Measurements from ENCODE around the gene PDE1A. TPM values are rescaled to one million over a fixed set of nuclear protein-coding genes. Genes with fewer than 3 reads are reported as not detected.
A peak's percentile ranks its signal among the peaks of the same experiment; 100 is the strongest.
"Not testable (repeated sequence)": the region's sequence is repeated elsewhere in the genome, so short reads cannot be mapped to it uniquely, and the experiment has no call there.

PDE1A gene
- total RNA-seq, 1 experiment from 2014 or later = not detected

GRCh38 chr2:182318466-182319220, 108.2 kb downstream of the PDE1A start:
- H3K9me3 ChIP-seq (replicated peaks) = no peaks in the 10 kb centered on the region
- H3K27ac ChIP-seq = no peak overlapping the region
- H3K4me3 ChIP-seq = no peak overlapping the region
- peaks cover 8% of the 10 kb centered on the region; the same call in 1 of the 2 replicates for H3K4me1 ChIP-seq (replicated peaks)
- DNase-seq (ENCODE audit: low read depth in 1 of 2, low spot score in 2 of 2) = no peak
- H3K36me3 ChIP-seq = no peaks in the 10 kb centered on the region
- H3K27me3 ChIP-seq (replicated peaks) = no peaks in the 10 kb centered on the region

DNA sequence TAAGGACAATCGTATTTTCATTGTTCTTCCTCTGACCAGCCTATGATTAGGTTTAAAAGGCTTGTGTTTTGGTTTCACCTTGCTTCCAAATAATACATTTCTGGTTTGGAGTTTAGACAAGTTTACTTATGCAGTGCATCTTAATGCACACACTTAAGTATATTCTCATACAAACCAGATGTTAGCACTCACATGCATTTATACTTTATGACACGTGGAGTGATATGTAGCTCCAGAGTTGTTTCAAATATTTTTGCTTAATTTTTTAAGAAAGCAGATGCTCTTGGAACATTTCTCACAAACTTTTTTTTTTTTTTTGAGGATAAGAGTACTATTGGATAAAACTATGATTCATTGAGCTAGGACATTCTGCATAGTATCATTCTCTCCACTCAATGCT, 109.9 kb downstream of the PDE1A start:
- no peak for DNase-seq (ENCODE audit: low read depth in 1 of 2, low spot score in 2 of 2)
- H3K27ac ChIP-seq = no peak overlapping the region
- H3K4me1 ChIP-seq (replicated peaks) = peaks cover 8% of the 10 kb centered on the region; the same call in 1 of the 2 replicates

DNA sequence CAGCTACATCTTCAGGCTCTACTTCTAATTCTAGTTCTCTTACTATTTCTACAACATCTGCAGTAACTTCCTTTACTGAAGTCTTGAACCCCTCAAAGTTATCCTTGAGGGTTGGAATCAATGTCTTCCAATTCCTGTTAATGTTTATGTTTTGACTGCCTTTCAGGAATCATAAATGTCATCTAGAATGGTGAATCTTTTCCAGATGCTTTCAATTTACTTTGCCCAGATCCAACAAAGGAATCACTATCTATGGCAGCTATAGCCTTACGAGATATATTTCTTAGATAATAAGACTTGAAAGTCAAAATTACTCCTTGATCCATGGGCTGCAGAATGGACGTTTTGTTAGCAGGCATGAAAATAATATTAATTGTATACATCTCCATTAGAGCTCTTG, 123.9 kb downstream of the PDE1A start:
- DNase-seq (ENCODE audit: low read depth in 1 of 2, low spot score in 2 of 2) = no peak
- Histone ChIP-seq H3K27me3 (replicated peaks) (no peaks in the 10 kb centered on the region), H3K27ac (no peak overlapping the region)

More for the DNA sequence above, 109.9 kb downstream of the PDE1A start:
- Histone ChIP-seq H3K36me3 (no peaks in the 10 kb centered on the region), H3K4me3 (no peak overlapping the region), H3K9me3 (replicated peaks) (no peaks in the 10 kb centered on the region), H3K27me3 (replicated peaks) (no peaks in the 10 kb centered on the region)

GRCh38 chr2:182302174-182302573, 124.7 kb downstream of the PDE1A start:
- no peak overlapping the region for H3K27ac ChIP-seq

More for the DNA sequence above, 123.9 kb downstream of the PDE1A start:
- Histone ChIP-seq H3K9me3 (replicated peaks) (no peaks in the 10 kb centered on the region), H3K36me3 (no peaks in the 10 kb centered on the region), H3K4me1 (replicated peaks) (peaks cover 16% of the 10 kb centered on the region), H3K4me3 (no peak overlapping the region)

GRCh38 chr2:182301093-182301492, 125.7 kb downstream of the PDE1A start:
- H3K9me3 ChIP-seq (replicated peaks) = no peaks in the 10 kb centered on the region
- H3K27me3 ChIP-seq (replicated peaks) = no peaks in the 10 kb centered on the region
- H3K4me1 ChIP-seq (replicated peaks) = peaks cover 16% of the 10 kb centered on the region
- DNase-seq (ENCODE audit: low read depth in 1 of 2, low spot score in 2 of 2) = no peak
- H3K27ac ChIP-seq = no peak overlapping the region
- H3K4me3 ChIP-seq = no peak overlapping the region
- H3K36me3 ChIP-seq = no peaks in the 10 kb centered on the region

More at GRCh38 chr2:182302174-182302573, 124.7 kb downstream of the PDE1A start:
- H3K9me3 ChIP-seq (replicated peaks) = no peaks in the 10 kb centered on the region
- H3K27me3 ChIP-seq (replicated peaks) = no peaks in the 10 kb centered on the region
- H3K36me3 ChIP-seq = no peaks in the 10 kb centered on the region
- DNase-seq (ENCODE audit: low read depth in 1 of 2, low spot score in 2 of 2) = peak in 1 of 2 experiments; percentile 52
- peaks cover 16% of the 10 kb centered on the region for H3K4me1 ChIP-seq (replicated peaks)
- no peak overlapping the region for H3K4me3 ChIP-seq

- no peak for DNase-seq (ENCODE audit: low read depth in 1 of 2, low spot score in 2 of 2)
- Histone ChIP-seq H3K4me3 (no peak overlapping the region), H3K27me3 (replicated peaks) (no peaks in the 10 kb centered on the region), H3K27ac (no peak overlapping the region), H3K4me1 (replicated peaks) (peaks cover 16% of the 10 kb centered on the region), H3K9me3 (replicated peaks) (no peaks in the 10 kb centered on the region), H3K36me3 (no peaks in the 10 kb centered on the region)
These were observed 126.2 kb downstream of the PDE1A start for GRCh38 chr2:182300608-182301007.

DNA sequence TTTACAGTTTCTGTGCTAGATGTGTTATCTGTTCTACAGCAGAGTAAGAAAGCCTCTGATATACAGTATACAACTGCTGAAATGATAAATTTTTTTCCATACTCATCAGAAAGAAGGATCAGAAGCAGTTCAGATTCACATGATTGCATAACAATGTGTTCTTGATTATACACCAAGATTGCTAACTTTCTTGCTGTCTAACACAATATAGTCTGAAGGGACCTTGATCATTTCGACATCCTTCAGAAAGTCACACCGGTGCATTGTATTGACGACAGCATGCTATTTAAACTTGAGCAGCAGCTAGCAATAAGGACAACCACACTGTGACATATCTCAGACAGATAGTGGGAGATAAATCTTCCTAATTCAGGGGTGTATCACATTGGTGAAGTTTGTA, 127.2 kb downstream of the PDE1A start:
- H3K27ac ChIP-seq = no peak overlapping the region
- H3K4me3 ChIP-seq = no peak overlapping the region
- no peaks in the 10 kb centered on the region for H3K9me3 ChIP-seq (replicated peaks)
- no peaks in the 10 kb centered on the region for H3K36me3 ChIP-seq
- H3K4me1 ChIP-seq (replicated peaks) = peaks cover 16% of the 10 kb centered on the region
- no peaks in the 10 kb centered on the region for H3K27me3 ChIP-seq (replicated peaks)
- no peak for DNase-seq (ENCODE audit: low read depth in 1 of 2, low spot score in 2 of 2)

- no peaks in the 10 kb centered on the region for H3K27me3 ChIP-seq (replicated peaks)
- DNase-seq (ENCODE audit: low read depth in 1 of 2, low spot score in 2 of 2) = no peak
- no peaks in the 10 kb centered on the region for H3K36me3 ChIP-seq
- no peak overlapping the region for H3K4me3 ChIP-seq
- peaks cover 16% of the 10 kb centered on the region for H3K4me1 ChIP-seq (replicated peaks)
- H3K9me3 ChIP-seq (replicated peaks) = no peaks in the 10 kb centered on the region
- no peak overlapping the region for H3K27ac ChIP-seq
These were observed 128.4 kb downstream of the PDE1A start for GRCh38 chr2:182298456-182298855.

GRCh38 chr2:182291296-182291695, 135.5 kb downstream of the PDE1A start:
- Histone ChIP-seq H3K4me1 (replicated peaks) (no peaks in the 10 kb centered on the region), H3K9me3 (replicated peaks) (no peaks in the 10 kb centered on the region), H3K36me3 (no peaks in the 10 kb centered on the region), H3K4me3 (no peak overlapping the region), H3K27ac (no peak overlapping the region), H3K27me3 (replicated peaks) (no peaks in the 10 kb centered on the region; the same call in 1 of the 2 replicates)
- no peak for DNase-seq (ENCODE audit: low read depth in 1 of 2, low spot score in 2 of 2)

- H3K36me3 ChIP-seq = no peaks in the 10 kb centered on the region
- H3K4me3 ChIP-seq = no peak overlapping the region
- no peaks in the 10 kb centered on the region for H3K4me1 ChIP-seq (replicated peaks)
- no peak for DNase-seq (ENCODE audit: low read depth in 1 of 2, low spot score in 2 of 2)
- no peaks in the 10 kb centered on the region for H3K27me3 ChIP-seq (replicated peaks)
- no peaks in the 10 kb centered on the region for H3K9me3 ChIP-seq (replicated peaks)
- no peak overlapping the region for H3K27ac ChIP-seq
These were observed 143.3 kb downstream of the PDE1A start for GRCh38 chr2:182283512-182283911.

DNA sequence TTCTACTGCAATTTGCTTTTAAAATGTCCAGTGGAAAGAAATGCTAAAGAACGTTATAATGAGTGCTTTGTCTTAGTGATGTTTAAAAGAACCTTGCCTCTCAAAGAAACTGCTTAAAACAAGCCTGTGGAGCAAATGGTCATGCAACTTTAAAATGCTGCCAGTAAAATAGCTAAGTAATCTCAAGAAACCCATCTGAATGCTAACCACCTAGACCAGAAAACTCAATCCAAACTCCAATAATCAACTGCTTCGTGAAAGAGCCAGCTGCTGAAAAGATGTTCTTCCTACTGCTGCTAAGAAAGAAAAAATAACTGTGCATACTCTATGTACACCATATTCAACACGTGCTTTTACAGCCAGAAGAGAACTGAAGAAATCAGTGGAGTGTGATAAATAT, 145.6 kb downstream of the PDE1A start:
- H3K4me3 ChIP-seq = no peak overlapping the region
- H3K27me3 ChIP-seq (replicated peaks) = no peaks in the 10 kb centered on the region
- no peaks in the 10 kb centered on the region for H3K36me3 ChIP-seq
- no peaks in the 10 kb centered on the region for H3K9me3 ChIP-seq (replicated peaks)
- no peaks in the 10 kb centered on the region for H3K4me1 ChIP-seq (replicated peaks)
- DNase-seq (ENCODE audit: low read depth in 1 of 2, low spot score in 2 of 2) = no peak
- H3K27ac ChIP-seq = no peak overlapping the region

DNA sequence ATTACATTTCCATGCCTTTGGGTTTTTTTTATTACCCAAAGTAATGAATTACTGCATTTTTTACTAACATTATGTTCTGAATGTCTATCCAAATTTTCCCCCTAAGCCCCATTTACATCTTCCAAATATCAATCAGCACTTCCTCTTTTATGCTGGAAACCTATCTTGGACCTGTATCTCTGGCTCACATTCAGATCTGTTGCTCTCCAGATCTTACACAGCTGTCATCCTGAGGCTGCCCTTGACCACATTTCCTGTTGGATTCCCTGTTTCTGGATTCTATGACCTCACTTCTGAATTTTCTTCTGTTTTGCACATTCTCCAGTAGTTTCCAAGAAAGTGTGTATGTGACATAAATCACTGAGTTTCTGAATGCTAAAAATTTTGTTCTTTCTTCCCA, 146.7 kb downstream of the PDE1A start:
- no peak for DNase-seq (ENCODE audit: low read depth in 1 of 2, low spot score in 2 of 2)
- Histone ChIP-seq H3K4me1 (replicated peaks) (no peaks in the 10 kb centered on the region), H3K27ac (no peak overlapping the region), H3K27me3 (replicated peaks) (no peaks in the 10 kb centered on the region), H3K36me3 (no peaks in the 10 kb centered on the region), H3K9me3 (replicated peaks) (no peaks in the 10 kb centered on the region), H3K4me3 (no peak overlapping the region)

DNA sequence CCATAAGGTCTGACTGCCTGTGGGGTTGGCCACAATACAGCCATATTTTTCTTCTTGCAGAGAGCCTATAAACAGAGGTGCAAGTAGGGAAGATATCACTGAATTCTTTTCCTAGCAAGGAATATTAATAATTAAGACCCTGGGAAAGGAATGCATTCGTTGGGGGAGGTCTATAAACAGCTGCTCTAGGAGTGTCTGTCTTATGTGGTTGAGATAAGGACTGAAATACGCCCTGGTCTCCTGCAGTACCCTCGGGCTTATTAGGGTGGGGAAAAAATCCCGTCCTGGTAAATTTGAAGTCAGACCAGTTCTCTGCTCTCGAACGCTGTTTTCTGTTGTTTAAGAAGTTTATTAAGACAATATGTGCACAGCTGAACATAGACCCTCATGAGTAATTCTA, 150.2 kb downstream of the PDE1A start:
- not testable (repeated sequence) for H3K27me3 ChIP-seq (replicated peaks); H3K27ac ChIP-seq; H3K9me3 ChIP-seq (replicated peaks); H3K4me3 ChIP-seq; H3K36me3 ChIP-seq; H3K4me1 ChIP-seq (replicated peaks); DNase-seq (ENCODE audit: low read depth in 1 of 2, low spot score in 2 of 2)

DNA sequence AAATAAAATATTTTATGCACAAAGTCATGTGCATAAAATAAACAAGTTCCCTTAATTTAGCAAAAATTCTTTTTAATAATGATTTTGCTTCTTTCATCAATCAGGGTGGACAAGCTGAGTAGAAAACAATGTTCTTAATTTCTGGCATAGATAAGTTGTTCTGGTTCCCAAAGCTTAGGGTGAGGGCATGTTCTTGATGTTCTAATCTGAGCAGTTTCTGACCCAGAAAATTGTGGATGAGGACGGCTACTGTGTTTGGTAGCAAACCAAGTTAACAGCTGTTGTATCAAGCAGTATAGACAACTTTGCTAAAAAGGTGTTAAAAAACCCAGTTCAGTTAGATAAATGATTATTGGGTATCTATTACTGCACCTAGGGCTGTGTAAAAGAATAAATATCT, 158.9 kb downstream of the PDE1A start:
- H3K36me3 ChIP-seq = no peaks in the 10 kb centered on the region
- no peak overlapping the region for H3K27ac ChIP-seq
- no peaks in the 10 kb centered on the region for H3K9me3 ChIP-seq (replicated peaks)
- DNase-seq (ENCODE audit: low read depth in 1 of 2, low spot score in 2 of 2) = no peak
- no peaks in the 10 kb centered on the region for H3K4me1 ChIP-seq (replicated peaks)
- H3K4me3 ChIP-seq = no peak overlapping the region
- H3K27me3 ChIP-seq (replicated peaks) = no peaks in the 10 kb centered on the region

DNA sequence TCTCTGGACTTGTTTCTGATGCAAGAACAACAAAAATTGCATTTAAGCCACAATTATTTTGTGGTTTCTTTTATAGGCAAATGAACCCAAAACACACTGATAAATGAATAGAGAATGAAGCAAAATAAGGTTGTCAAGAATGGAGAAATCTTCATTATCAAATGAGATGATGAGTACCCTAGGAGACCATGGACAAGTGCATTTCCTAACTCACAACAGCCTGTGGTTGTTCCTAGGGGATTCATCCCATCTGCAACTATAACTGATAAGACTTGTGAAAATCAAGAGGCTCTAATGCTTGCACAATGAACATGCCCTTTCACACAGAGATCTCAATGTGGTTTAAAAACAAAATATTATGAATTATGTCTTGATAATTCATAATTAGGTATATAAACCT, 159.9 kb downstream of the PDE1A start:
- no peak for DNase-seq (ENCODE audit: low read depth in 1 of 2, low spot score in 2 of 2)
- Histone ChIP-seq H3K4me3 (no peak overlapping the region), H3K4me1 (replicated peaks) (no peaks in the 10 kb centered on the region), H3K27ac (no peak overlapping the region), H3K9me3 (replicated peaks) (no peaks in the 10 kb centered on the region), H3K27me3 (replicated peaks) (no peaks in the 10 kb centered on the region), H3K36me3 (no peaks in the 10 kb centered on the region)
